H9 (cell line): ENCODE results near the gene CDK14. TPM values are rescaled to one million over a fixed set of nuclear protein-coding genes. Genes with fewer than 3 reads are reported as not detected.

Experiments used
- DNase-seq: peaks from one replicate; pipeline ENCODE4 v3.0.0-alpha.2; 2017
- H2AFZ ChIP-seq: one replicate; pipeline ENCODE4 v1.6.1; 2013; ENCODE audit warnings: mild to moderate bottlenecking, low read length, control low read depth, moderate library complexity
- H2AK5ac ChIP-seq: 2 replicates; pipeline ENCODE4 v1.6.1; 2013; ENCODE audit warnings: low read length, control low read depth, mixed read lengths; ENCODE audit not compliant: insufficient read length
- H2BK120ac ChIP-seq: one replicate; pipeline ENCODE4 v1.6.1; 2013; ENCODE audit warnings: low read depth, mild to moderate bottlenecking, low read length, control low read depth, inconsistent platforms; ENCODE audit not compliant: poor library complexity, severe bottlenecking
- H2BK12ac ChIP-seq: 2 replicates; pipeline ENCODE4 v1.6.1; 2013; ENCODE audit warnings: low read length, control low read depth, mixed read lengths, low read depth; ENCODE audit not compliant: insufficient read length
- H2BK15ac ChIP-seq: 2 replicates; pipeline ENCODE4 v1.6.1; 2013; ENCODE audit warnings: low read depth, low read length, control low read depth
- H2BK20ac ChIP-seq: one replicate; pipeline ENCODE4 v1.6.1; 2013; ENCODE audit warnings: low read depth, mild to moderate bottlenecking, low read length, control low read depth, inconsistent platforms; ENCODE audit not compliant: poor library complexity, severe bottlenecking
- H2BK5ac ChIP-seq: 2 replicates; pipeline ENCODE4 v1.6.1; 2013; ENCODE audit warnings: low read length, control low read depth, mixed read lengths; ENCODE audit not compliant: insufficient read length
- H3K14ac ChIP-seq: 2 replicates; pipeline ENCODE4 v1.6.1; 2013; ENCODE audit warnings: low read length, control low read depth; ENCODE audit not compliant: insufficient read depth
- H3K18ac ChIP-seq: 2 replicates; pipeline ENCODE4 v1.6.1; 2013; ENCODE audit warnings: low read depth, mild to moderate bottlenecking, mixed read lengths, low read length, control low read depth; ENCODE audit not compliant: insufficient read length
- H3K23ac ChIP-seq: 2 replicates; pipeline ENCODE4 v1.6.1; 2013; ENCODE audit warnings: low read length, control low read depth, mixed read lengths, low read depth; ENCODE audit not compliant: insufficient read length
- H3K23me2 ChIP-seq: 2 replicates; pipeline ENCODE4 v1.6.1; 2013; ENCODE audit warnings: low read depth, mild to moderate bottlenecking, mixed read lengths, low read length, control low read depth; ENCODE audit not compliant: insufficient read length, poor library complexity, severe bottlenecking
- H3K27ac ChIP-seq: 2 replicates; pipeline ENCODE4 v1.5.1; 2013; ENCODE audit warnings: low read length, control low read depth, mixed read lengths, low read depth; ENCODE audit not compliant: insufficient read length
- H3K27me3 ChIP-seq: 2 replicates; pipeline ENCODE4 v1.6.1; 2013; ENCODE audit warnings: low read length, control low read depth, inconsistent platforms; ENCODE audit not compliant: insufficient read depth
- H3K4ac ChIP-seq: 2 replicates; pipeline ENCODE4 v1.6.1; 2013; ENCODE audit warnings: low read depth, mild to moderate bottlenecking, control low read depth, inconsistent platforms, low read length, moderate library complexity
- H3K4me1 ChIP-seq: 2 replicates; pipeline ENCODE4 v1.6.1; 2013; ENCODE audit warnings: low read length, control low read depth, inconsistent platforms; ENCODE audit not compliant: insufficient read depth
- H3K4me2 ChIP-seq: 2 replicates; pipeline ENCODE4 v1.6.1; 2013; ENCODE audit warnings: low read length, control low read depth, mixed read lengths; ENCODE audit not compliant: insufficient read length, insufficient read depth
- H3K56ac ChIP-seq: 2 replicates; pipeline ENCODE4 v1.6.1; 2013; ENCODE audit warnings: low read depth, mild to moderate bottlenecking, mixed read lengths, low read length, control low read depth; ENCODE audit not compliant: insufficient read length
- H3K79me1 ChIP-seq: 2 replicates; pipeline ENCODE4 v1.6.1; 2013; ENCODE audit warnings: low read depth, mild to moderate bottlenecking, moderate library complexity, low read length, control low read depth, inconsistent platforms; ENCODE audit not compliant: insufficient read depth, poor library complexity, severe bottlenecking
- H3K79me2 ChIP-seq: 2 replicates; pipeline ENCODE4 v1.6.1; 2013; ENCODE audit warnings: low read length, control low read depth, inconsistent platforms; ENCODE audit not compliant: insufficient read depth
- H3K9ac ChIP-seq: 2 replicates; pipeline ENCODE4 v1.6.1; 2013; ENCODE audit warnings: low read length, control low read depth, mixed read lengths; ENCODE audit not compliant: insufficient read length; ENCODE audit errors: extremely low read depth
- H3K9me3 ChIP-seq: one replicate; pipeline ENCODE4 v1.6.1; 2013; ENCODE audit warnings: low read depth, low read length, inconsistent platforms; ENCODE audit not compliant: control insufficient read depth
- H3T11ph ChIP-seq: one replicate; pipeline ENCODE4 v1.6.1; 2013; ENCODE audit warnings: mild to moderate bottlenecking, low read length, control low read depth, inconsistent platforms
- H4K20me1 ChIP-seq: one replicate; pipeline ENCODE4 v1.6.1; 2013; ENCODE audit not compliant: control insufficient read depth, insufficient read length, insufficient read depth
- H4K5ac ChIP-seq: 2 replicates; pipeline ENCODE4 v1.6.1; 2013; ENCODE audit warnings: low read depth, mild to moderate bottlenecking, mixed read lengths, low read length, control low read depth; ENCODE audit not compliant: insufficient read length
- H4K8ac ChIP-seq: replicated peaks from 2 replicates; pipeline ENCODE4 v1.6.1; 2013; ENCODE audit warnings: low read length, control low read depth, mixed read lengths, low read depth; ENCODE audit not compliant: insufficient read length
- H4K91ac ChIP-seq: 2 replicates; pipeline ENCODE4 v1.6.1; 2013; ENCODE audit warnings: low read depth, mild to moderate bottlenecking, moderate library complexity, mixed read lengths, low read length, control low read depth; ENCODE audit not compliant: insufficient read length
- H3K27ac Mint-ChIP-seq, 3 experiments: 2 replicates in 2 of 3; 3 replicates in 1 of 3; pipeline ENCODE4 v1.8.0; 2020 to 2021; ENCODE audit warnings: mixed read lengths in 3 of 3, mild to moderate bottlenecking in 1 of 3, moderate library complexity in 1 of 3
- H3K27me3 Mint-ChIP-seq: 2 replicates; pipeline ENCODE4 v1.8.0; 2021; ENCODE audit warnings: low read depth, mild to moderate bottlenecking, moderate library complexity, mixed read lengths
- H3K36me3 Mint-ChIP-seq, 3 experiments: 2 replicates in 2 of 3; 3 replicates in 1 of 3; pipeline ENCODE4 v1.8.0; 2020 to 2021; ENCODE audit warnings: low read depth in 3 of 3, mixed read lengths in 3 of 3; ENCODE audit not compliant: insufficient read depth in 1 of 3
- H3K4me1 Mint-ChIP-seq, 2 experiments: 2 replicates each; pipeline ENCODE4 v1.8.0; 2020; ENCODE audit warnings: mixed read lengths in 2 of 2
- H3K4me3 Mint-ChIP-seq, 2 experiments: 2 replicates in 1 of 2; 3 replicates in 1 of 2; pipeline ENCODE4 v1.8.0; 2020 to 2021; ENCODE audit warnings: mild to moderate bottlenecking in 2 of 2, mixed read lengths in 2 of 2, moderate library complexity in 1 of 2
- H3K9me3 Mint-ChIP-seq, 2 experiments: 2 replicates in 1 of 2; 3 replicates in 1 of 2; pipeline ENCODE4 v1.8.0; 2020; ENCODE audit warnings: mild to moderate bottlenecking in 2 of 2, mixed read lengths in 2 of 2, moderate library complexity in 1 of 2
- WGBS: extraction: QIAGEN DNeasy Blood & Tissue Kit; methylation state at CpG from one replicate; pipeline ENCODE4 v1.1.7; 2013; ENCODE audit warnings: missing lambda C conversion rate, low lambda C conversion rate, mixed read lengths; ENCODE audit not compliant: insufficient read length; ENCODE audit errors: extremely low coverage; 5-methylcytosine and 5-hydroxymethylcytosine counted together
- total RNA-seq: library from RNA; stranded (reverse); gene quantifications from 2 replicates; pipeline ENCODE4 v1.2.1, GENCODE V29; 2021
- TF ChIP-seq, protein P1 (sequence below): fragments of 200-600 bp; sonication (generic); conservative IDR thresholded peaks from 3 replicates; pipeline ENCODE4 v1.8.0; 2021; ENCODE audit warnings: antibody characterized with exemption, mild to moderate bottlenecking

CDK14 gene
- total RNA-seq, 1 experiment from 2014 or later: 23.9 TPM

DNA sequence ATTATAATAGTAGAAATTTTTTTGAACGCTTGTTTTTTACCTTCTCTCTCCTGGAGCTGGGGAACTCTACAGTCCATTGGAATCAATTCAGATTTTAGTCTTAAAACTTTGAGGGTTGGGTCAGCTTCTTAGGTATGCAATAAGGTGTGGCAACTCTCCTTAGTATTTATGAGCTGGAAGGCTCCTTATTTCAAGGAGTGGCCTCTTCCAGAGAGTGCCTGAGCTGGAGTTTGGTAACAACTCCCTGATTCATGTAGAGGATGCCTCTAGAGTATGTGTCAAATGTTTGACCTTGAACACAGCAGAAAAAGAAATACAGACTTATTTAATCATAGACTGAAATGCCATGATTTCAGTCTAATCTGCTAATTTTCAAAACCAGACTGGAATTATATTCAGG is 11.1 kb downstream of the CDK14 start:
- no peak overlapping the region for H4K5ac ChIP-seq
- no peak overlapping the region for H2AK5ac ChIP-seq
- no peak for DNase-seq
- no peak overlapping the region for H3T11ph ChIP-seq
- H3K9me3 ChIP-seq: no peaks in the 10 kb centered on the region
- Mint-ChIP-seq H3K9me3 (no peaks in the 10 kb centered on the region), H3K27ac (no peak overlapping the region; a peak in 1 of 7 replicates), H3K4me1 (peaks cover 10 to 15% of the 10 kb centered on the region in 2 experiments), H3K36me3 (no peaks in the 10 kb centered on the region), H3K27me3 (no peaks in the 10 kb centered on the region), H3K4me3 (no peak overlapping the region)
- WGBS: no CpG with 5 or more reads among the region's 1 CpG
- no peaks in the 10 kb centered on the region for H3K4me1 ChIP-seq
- H2BK5ac ChIP-seq: no peak overlapping the region
- H3K56ac ChIP-seq: no peak overlapping the region
- H3K23me2 ChIP-seq: no peaks in the 10 kb centered on the region
- H2AFZ ChIP-seq: no peak overlapping the region
- H3K27me3 ChIP-seq: no peaks in the 10 kb centered on the region
- no peak overlapping the region for H2BK20ac ChIP-seq
- no peak overlapping the region for H4K91ac ChIP-seq
- H2BK120ac ChIP-seq: no peak overlapping the region
- H3K18ac ChIP-seq: no peak overlapping the region
- H2BK12ac ChIP-seq: no peak overlapping the region
- no peaks in the 10 kb centered on the region for H4K20me1 ChIP-seq
- no peak overlapping the region for H3K14ac ChIP-seq
- peaks cover 4% of the 10 kb centered on the region; the same call in 1 of the 2 replicates for H3K79me2 ChIP-seq
- no peak overlapping the region for H3K4me2 ChIP-seq
- no peak overlapping the region for H4K8ac ChIP-seq
- H3K27ac ChIP-seq: no peak overlapping the region
- no peaks in the 10 kb centered on the region for H3K79me1 ChIP-seq
- H3K4ac ChIP-seq: no peak overlapping the region
- TF ChIP-seq, protein P1, sequence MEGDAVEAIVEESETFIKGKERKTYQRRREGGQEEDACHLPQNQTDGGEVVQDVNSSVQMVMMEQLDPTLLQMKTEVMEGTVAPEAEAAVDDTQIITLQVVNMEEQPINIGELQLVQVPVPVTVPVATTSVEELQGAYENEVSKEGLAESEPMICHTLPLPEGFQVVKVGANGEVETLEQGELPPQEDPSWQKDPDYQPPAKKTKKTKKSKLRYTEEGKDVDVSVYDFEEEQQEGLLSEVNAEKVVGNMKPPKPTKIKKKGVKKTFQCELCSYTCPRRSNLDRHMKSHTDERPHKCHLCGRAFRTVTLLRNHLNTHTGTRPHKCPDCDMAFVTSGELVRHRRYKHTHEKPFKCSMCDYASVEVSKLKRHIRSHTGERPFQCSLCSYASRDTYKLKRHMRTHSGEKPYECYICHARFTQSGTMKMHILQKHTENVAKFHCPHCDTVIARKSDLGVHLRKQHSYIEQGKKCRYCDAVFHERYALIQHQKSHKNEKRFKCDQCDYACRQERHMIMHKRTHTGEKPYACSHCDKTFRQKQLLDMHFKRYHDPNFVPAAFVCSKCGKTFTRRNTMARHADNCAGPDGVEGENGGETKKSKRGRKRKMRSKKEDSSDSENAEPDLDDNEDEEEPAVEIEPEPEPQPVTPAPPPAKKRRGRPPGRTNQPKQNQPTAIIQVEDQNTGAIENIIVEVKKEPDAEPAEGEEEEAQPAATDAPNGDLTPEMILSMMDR: no peak
- no peak overlapping the region for H3K9ac ChIP-seq
- H3K23ac ChIP-seq: no peak overlapping the region
- H2BK15ac ChIP-seq: no peak overlapping the region
